ENCODE data around the gene ZNF853. TPM values are rescaled to one million over a fixed set of nuclear protein-coding genes. Genes with fewer than 3 reads are reported as not detected.

The ZNF853 gene
- polyA plus RNA-seq, 1 of the 3 experiments (the other 2 are of a cell fraction): 15.9 TPM

DNA sequence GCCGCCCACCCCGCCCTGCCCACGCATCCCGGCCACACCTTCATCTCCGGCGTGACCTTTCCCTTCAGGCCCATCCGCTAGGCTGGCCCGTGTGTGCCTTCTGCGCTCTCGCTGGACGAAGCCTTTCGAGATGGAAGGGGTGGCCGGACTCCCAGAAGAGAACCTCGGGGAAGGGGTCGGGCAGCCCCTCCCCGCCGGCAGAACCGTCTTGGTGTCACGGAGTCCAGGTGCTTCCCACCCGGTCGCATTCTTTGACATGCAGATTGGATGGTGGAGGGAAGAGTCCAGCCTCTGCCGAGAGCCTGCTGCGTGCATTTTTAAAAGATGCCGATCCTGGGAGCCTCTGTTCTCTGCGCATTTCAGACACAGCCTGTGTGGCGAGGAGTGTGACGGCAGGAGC, 7.3 kb upstream of the ZNF853 start:
- H3K79me2 ChIP-seq (ENCODE audit: insufficient read depth): no peaks in the 10 kb centered on the region
- no peaks in the 10 kb centered on the region for H4K20me1 ChIP-seq (ENCODE audit: insufficient read depth)
- no peak overlapping the region for H3K27ac ChIP-seq (ENCODE audit: low read depth in 2 of 2, low read length in 1 of 2)
- no peak overlapping the region for H3K4me2 ChIP-seq
- H3K4me1 ChIP-seq (ENCODE audit: control insufficient read depth in 1 of 2, insufficient read depth in 2 of 2, low read depth in 1 of 2, low read length in 1 of 2): no peaks in the 10 kb centered on the region
- CTCF ChIA-PET: interaction anchor here (1.3 to 2.6 kb wide), 2 partner anchors 18 to 92 kb away, joined by 4 to 15 read pairs; partner anchors contain the start of gene INTS15
- H3K36me3 ChIP-seq (replicated peaks in 1 of 2; ENCODE audit: control insufficient read depth in 1 of 2, insufficient read depth in 2 of 2, low read length in 1 of 2): peaks cover 12 to 15% of the 10 kb centered on the region in 2 experiments
- H3K9ac ChIP-seq: no peak overlapping the region
- DNase-seq: no peak
- peaks cover 4% of the 10 kb centered on the region for H3F3A ChIP-seq (replicated peaks; ENCODE audit: insufficient read depth)
- no peaks in the 10 kb centered on the region for H3K27me3 ChIP-seq (ENCODE audit: insufficient read depth)
- no peaks in the 10 kb centered on the region for H3K9me2 ChIP-seq
- WGBS (ENCODE audit: low lambda C conversion rate): 94% methylated on average over 27 of the region's 27 CpGs
- TF ChIP-seq TCF12 (IDR thresholded peaks at IDR 0.05): no peak
- no peak for TF ChIP-seq REST (IDR thresholded peaks at IDR 0.05; ENCODE audit: low read depth, low read length)
- TF ChIP-seq ELF1 (IDR thresholded peaks at IDR 0.05): no peak
- no peak for TF ChIP-seq YY1 (IDR thresholded peaks at IDR 0.05; ENCODE audit: low read depth)
- TF ChIP-seq JUND (IDR thresholded peaks at IDR 0.05): no peak
- no peak for TF ChIP-seq EP300 (IDR thresholded peaks at IDR 0.05; ENCODE audit: borderline replicate concordance in 1 of 2, low read depth in 1 of 2, low read length in 1 of 2)
- TF ChIP-seq EZH2phosphoT487 (IDR thresholded peaks at IDR 0.05; ENCODE audit: borderline replicate concordance, low read depth): no peak
- no peak for TF ChIP-seq TEAD4 (IDR thresholded peaks at IDR 0.05; ENCODE audit: borderline replicate concordance, insufficient read depth)
- TF ChIP-seq SMC3 (IDR thresholded peaks at IDR 0.05; ENCODE audit: low read depth, low read length): no peak
- no peak for TF ChIP-seq NRF1 (IDR thresholded peaks at IDR 0.05; ENCODE audit: low read depth, low read length)
- H3K4me3 ChIP-seq (ENCODE audit: low read depth in 2 of 2, low read length in 1 of 2): no peak overlapping the region
- POLR2A ChIA-PET: no interaction called here
- H3K9me3 ChIP-seq: no peaks in the 10 kb centered on the region
- H2AFZ ChIP-seq (ENCODE audit: low read depth): no peak overlapping the region

- Histone ChIP-seq H3K27me3 (ENCODE audit: insufficient read depth) (no peaks in the 10 kb centered on the region), H3K9me2 (no peaks in the 10 kb centered on the region), H2AFZ (ENCODE audit: low read depth) (no peak overlapping the region), H3K4me3 (ENCODE audit: low read depth in 2 of 2, low read length in 1 of 2) (no peak overlapping the region), H3K36me3 (replicated peaks in 1 of 2; ENCODE audit: control insufficient read depth in 1 of 2, insufficient read depth in 2 of 2, low read length in 1 of 2) (peaks cover 4 to 15% of the 10 kb centered on the region in 2 experiments), H3K9me3 (no peaks in the 10 kb centered on the region), H3F3A (replicated peaks; ENCODE audit: insufficient read depth) (peaks cover 4% of the 10 kb centered on the region), H3K79me2 (ENCODE audit: insufficient read depth) (no peaks in the 10 kb centered on the region), H3K9ac (no peak overlapping the region), H3K4me1 (ENCODE audit: control insufficient read depth in 1 of 2, insufficient read depth in 2 of 2, low read depth in 1 of 2, low read length in 1 of 2) (no peaks in the 10 kb centered on the region), H4K20me1 (ENCODE audit: insufficient read depth) (no peaks in the 10 kb centered on the region), H3K4me2 (no peak overlapping the region), H3K27ac (ENCODE audit: low read depth in 2 of 2, low read length in 1 of 2) (no peak overlapping the region)
- DNase-seq: no peak
- 97% methylated on average over 12 of the region's 12 CpGs for WGBS (ENCODE audit: low lambda C conversion rate)
- POLR2A ChIA-PET: no interaction called here
- CTCF ChIA-PET: interaction anchor here (1.5 to 2.6 kb wide), 2 partner anchors 19 to 93 kb away, joined by 3 to 15 read pairs; partner anchors contain the start of gene INTS15
- TF ChIP-seq GATA2 (CRISPR knock-in tag; IDR thresholded peaks at IDR 0.05): no peak
- TF ChIP-seq RCOR1 (IDR thresholded peaks at IDR 0.05; ENCODE audit: low read length): no peak
- TF ChIP-seq NRF1 (IDR thresholded peaks at IDR 0.05; ENCODE audit: low read depth, low read length): no peak
- TF ChIP-seq EP300 (IDR thresholded peaks at IDR 0.05; ENCODE audit: borderline replicate concordance in 1 of 2, low read depth in 1 of 2, low read length in 1 of 2): no peak
- no peak for TF ChIP-seq YY1 (IDR thresholded peaks at IDR 0.05; ENCODE audit: low read depth)
- no peak for TF ChIP-seq JUND (IDR thresholded peaks at IDR 0.05)
- TF ChIP-seq RXRA (IDR thresholded peaks at IDR 0.05; ENCODE audit: borderline replicate concordance, low read depth): no peak
- TF ChIP-seq NFIC (IDR thresholded peaks at IDR 0.05; ENCODE audit: borderline replicate concordance): no peak
- TF ChIP-seq, protein P1, sequence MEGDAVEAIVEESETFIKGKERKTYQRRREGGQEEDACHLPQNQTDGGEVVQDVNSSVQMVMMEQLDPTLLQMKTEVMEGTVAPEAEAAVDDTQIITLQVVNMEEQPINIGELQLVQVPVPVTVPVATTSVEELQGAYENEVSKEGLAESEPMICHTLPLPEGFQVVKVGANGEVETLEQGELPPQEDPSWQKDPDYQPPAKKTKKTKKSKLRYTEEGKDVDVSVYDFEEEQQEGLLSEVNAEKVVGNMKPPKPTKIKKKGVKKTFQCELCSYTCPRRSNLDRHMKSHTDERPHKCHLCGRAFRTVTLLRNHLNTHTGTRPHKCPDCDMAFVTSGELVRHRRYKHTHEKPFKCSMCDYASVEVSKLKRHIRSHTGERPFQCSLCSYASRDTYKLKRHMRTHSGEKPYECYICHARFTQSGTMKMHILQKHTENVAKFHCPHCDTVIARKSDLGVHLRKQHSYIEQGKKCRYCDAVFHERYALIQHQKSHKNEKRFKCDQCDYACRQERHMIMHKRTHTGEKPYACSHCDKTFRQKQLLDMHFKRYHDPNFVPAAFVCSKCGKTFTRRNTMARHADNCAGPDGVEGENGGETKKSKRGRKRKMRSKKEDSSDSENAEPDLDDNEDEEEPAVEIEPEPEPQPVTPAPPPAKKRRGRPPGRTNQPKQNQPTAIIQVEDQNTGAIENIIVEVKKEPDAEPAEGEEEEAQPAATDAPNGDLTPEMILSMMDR (IDR thresholded peaks at IDR 0.05): no peak
- no peak for TF ChIP-seq FOXM1 (IDR thresholded peaks at IDR 0.05; ENCODE audit: low read depth)
- no peak for TF ChIP-seq USF1 (IDR thresholded peaks at IDR 0.05; ENCODE audit: borderline replicate concordance, low read depth)
- TF ChIP-seq, protein P2, sequence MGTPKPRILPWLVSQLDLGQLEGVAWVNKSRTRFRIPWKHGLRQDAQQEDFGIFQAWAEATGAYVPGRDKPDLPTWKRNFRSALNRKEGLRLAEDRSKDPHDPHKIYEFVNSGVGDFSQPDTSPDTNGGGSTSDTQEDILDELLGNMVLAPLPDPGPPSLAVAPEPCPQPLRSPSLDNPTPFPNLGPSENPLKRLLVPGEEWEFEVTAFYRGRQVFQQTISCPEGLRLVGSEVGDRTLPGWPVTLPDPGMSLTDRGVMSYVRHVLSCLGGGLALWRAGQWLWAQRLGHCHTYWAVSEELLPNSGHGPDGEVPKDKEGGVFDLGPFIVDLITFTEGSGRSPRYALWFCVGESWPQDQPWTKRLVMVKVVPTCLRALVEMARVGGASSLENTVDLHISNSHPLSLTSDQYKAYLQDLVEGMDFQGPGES (IDR thresholded peaks at IDR 0.05; ENCODE audit: low read depth, low read length): no peak
- no peak for TF ChIP-seq MEF2A (IDR thresholded peaks at IDR 0.05; ENCODE audit: borderline replicate concordance, low read depth)
- no peak for TF ChIP-seq ELF1 (IDR thresholded peaks at IDR 0.05)
- no peak for TF ChIP-seq POLR2AphosphoS5 (IDR thresholded peaks at IDR 0.05; ENCODE audit: low read depth, low read length)
- no peak for TF ChIP-seq FOSL2 (IDR thresholded peaks at IDR 0.05; ENCODE audit: borderline replicate concordance, low read depth)
- no peak for TF ChIP-seq EZH2phosphoT487 (IDR thresholded peaks at IDR 0.05; ENCODE audit: borderline replicate concordance, low read depth)
Measured at GRCh38 chr7:6608794-6609193, 6.6 kb upstream of the ZNF853 start.
